Measurements from ENCODE around the gene C16orf54.
"Not testable (repeated sequence)": the region's sequence is repeated elsewhere in the genome, so short reads cannot be mapped to it uniquely, and the experiment has no call there.

The C16orf54 gene

GRCh38 chr16:29726845-29727377 lies 18.9 kb downstream of the C16orf54 start:
- Histone ChIP-seq H3K4ac (ENCODE audit: low read depth, low read length) (no peak overlapping the region), H3K79me1 (ENCODE audit: low read length) (no peaks in the 10 kb centered on the region), H2AK5ac (ENCODE audit: low read length) (no peak overlapping the region), H3K27ac (ENCODE audit: low read depth, low read length) (no peak overlapping the region), H4K8ac (ENCODE audit: low read depth, low read length) (no peak overlapping the region), H3K9me3 (ENCODE audit: insufficient read depth, low read depth, low read length) (no peaks in the 10 kb centered on the region), H3K27me3 (ENCODE audit: insufficient read depth, low read length) (no peaks in the 10 kb centered on the region), H3K18ac (ENCODE audit: low read length) (no peak overlapping the region), H3K4me2 (ENCODE audit: low read length) (no peak overlapping the region), H2BK120ac (ENCODE audit: insufficient read depth, low read length, poor library complexity) (no peak overlapping the region), H4K91ac (ENCODE audit: low read depth, low read length) (no peak overlapping the region), H3K4me3 (ENCODE audit: low read depth, low read length) (no peak overlapping the region), H2BK12ac (ENCODE audit: low read length) (no peak overlapping the region), H3K4me1 (ENCODE audit: control insufficient read depth in 1 of 2, insufficient read depth in 2 of 2, low read length in 2 of 2) (no peaks in the 10 kb centered on the region), H2BK5ac (ENCODE audit: low read depth, low read length, poor library complexity) (no peak overlapping the region), H3K9ac (ENCODE audit: low read length) (no peak overlapping the region), H4K12ac (ENCODE audit: low read depth, low read length) (no peak overlapping the region), H3K23ac (ENCODE audit: low read length) (no peak overlapping the region), H3K79me2 (ENCODE audit: control insufficient read depth, insufficient read depth, low read length, poor library complexity) (no peaks in the 10 kb centered on the region), H3K14ac (ENCODE audit: low read length) (no peak overlapping the region), H3K36me3 (ENCODE audit: control insufficient read depth in 1 of 2, insufficient read depth in 2 of 2, low read length in 2 of 2) (no peaks in the 10 kb centered on the region), H2AFZ (ENCODE audit: insufficient read depth, low read length, poor library complexity) (peak overlapping the region; percentile 35)
- no peak for DNase-seq
- WGBS (ENCODE audit: extremely low coverage, insufficient coverage, insufficient read length), result no CpG with 5 or more reads among the region's 9 CpGs

- H3K27me3 ChIP-seq (ENCODE audit: insufficient read depth, low read length); H3K79me2 ChIP-seq (ENCODE audit: control insufficient read depth, insufficient read depth, low read length, poor library complexity); H4K12ac ChIP-seq (ENCODE audit: low read depth, low read length); H3K14ac ChIP-seq (ENCODE audit: low read length); H2BK5ac ChIP-seq (ENCODE audit: low read depth, low read length, poor library complexity); H3K4me3 ChIP-seq (ENCODE audit: low read depth, low read length); H3K23ac ChIP-seq (ENCODE audit: low read length); H2BK12ac ChIP-seq (ENCODE audit: low read length); H3K4me1 ChIP-seq (ENCODE audit: control insufficient read depth in 1 of 2, insufficient read depth in 2 of 2, low read length in 2 of 2); H4K8ac ChIP-seq (ENCODE audit: low read depth, low read length); H3K9me3 ChIP-seq (ENCODE audit: insufficient read depth, low read depth, low read length); H3K27ac ChIP-seq (ENCODE audit: low read depth, low read length); H3K79me1 ChIP-seq (ENCODE audit: low read length); H2AK5ac ChIP-seq (ENCODE audit: low read length); H3K36me3 ChIP-seq (ENCODE audit: control insufficient read depth in 1 of 2, insufficient read depth in 2 of 2, low read length in 2 of 2); H3K9ac ChIP-seq (ENCODE audit: low read length); H4K91ac ChIP-seq (ENCODE audit: low read depth, low read length); H3K18ac ChIP-seq (ENCODE audit: low read length); H2BK120ac ChIP-seq (ENCODE audit: insufficient read depth, low read length, poor library complexity); H3K4ac ChIP-seq (ENCODE audit: low read depth, low read length); H3K4me2 ChIP-seq (ENCODE audit: low read length): not testable (repeated sequence)
- WGBS (ENCODE audit: extremely low coverage, insufficient coverage, insufficient read length), result no CpG with 5 or more reads among the region's 24 CpGs
- peak; percentile 59 to 80 for DNase-seq
- peak overlapping the region; percentile 81 for H2AFZ ChIP-seq (ENCODE audit: insufficient read depth, low read length, poor library complexity)
Observed at GRCh38 chr16:29721167-29721879, 24.5 kb downstream of the C16orf54 start.

- Histone ChIP-seq H4K8ac (ENCODE audit: low read depth, low read length) (no peak overlapping the region), H4K91ac (ENCODE audit: low read depth, low read length) (no peak overlapping the region), H2BK12ac (ENCODE audit: low read length) (no peak overlapping the region), H3K36me3 (ENCODE audit: control insufficient read depth in 1 of 2, insufficient read depth in 2 of 2, low read length in 2 of 2) (no peaks in the 10 kb centered on the region), H2AK5ac (ENCODE audit: low read length) (no peak overlapping the region), H2BK5ac (ENCODE audit: low read depth, low read length, poor library complexity) (no peak overlapping the region), H3K4me1 (ENCODE audit: control insufficient read depth in 1 of 2, insufficient read depth in 2 of 2, low read length in 2 of 2) (no peaks in the 10 kb centered on the region), H3K23ac (ENCODE audit: low read length) (no peak overlapping the region), H3K27ac (ENCODE audit: low read depth, low read length) (no peak overlapping the region), H3K14ac (ENCODE audit: low read length) (no peak overlapping the region), H3K9me3 (ENCODE audit: insufficient read depth, low read depth, low read length) (no peaks in the 10 kb centered on the region), H3K79me1 (ENCODE audit: low read length) (no peaks in the 10 kb centered on the region), H3K4me3 (ENCODE audit: low read depth, low read length) (no peak overlapping the region), H3K79me2 (ENCODE audit: control insufficient read depth, insufficient read depth, low read length, poor library complexity) (no peaks in the 10 kb centered on the region), H3K18ac (ENCODE audit: low read length) (no peak overlapping the region), H3K4me2 (ENCODE audit: low read length) (no peak overlapping the region), H4K12ac (ENCODE audit: low read depth, low read length) (no peak overlapping the region), H3K27me3 (ENCODE audit: insufficient read depth, low read length) (no peaks in the 10 kb centered on the region), H3K4ac (ENCODE audit: low read depth, low read length) (no peak overlapping the region), H3K9ac (ENCODE audit: low read length) (no peak overlapping the region), H2AFZ (ENCODE audit: insufficient read depth, low read length, poor library complexity) (no peak overlapping the region), H2BK120ac (ENCODE audit: insufficient read depth, low read length, poor library complexity) (no peak overlapping the region)
- peak in 1 of 2 donors; percentile 38 for DNase-seq
- WGBS (ENCODE audit: extremely low coverage, insufficient coverage, insufficient read length), result no CpG with 5 or more reads among the region's 5 CpGs
Observed at GRCh38 chr16:29720703-29721102, 25.1 kb downstream of the C16orf54 start.

GRCh38 chr16:29719063-29719462 lies 26.7 kb downstream of the C16orf54 start:
- H4K12ac ChIP-seq (ENCODE audit: low read depth, low read length), result no peak overlapping the region
- H3K27me3 ChIP-seq (ENCODE audit: insufficient read depth, low read length), result no peaks in the 10 kb centered on the region
- no peak overlapping the region for H3K23ac ChIP-seq (ENCODE audit: low read length)
- no peak overlapping the region for H2AFZ ChIP-seq (ENCODE audit: insufficient read depth, low read length, poor library complexity)
- no peak overlapping the region for H3K4ac ChIP-seq (ENCODE audit: low read depth, low read length)
- H3K4me2 ChIP-seq (ENCODE audit: low read length), result no peak overlapping the region
- H3K79me2 ChIP-seq (ENCODE audit: control insufficient read depth, insufficient read depth, low read length, poor library complexity), result no peaks in the 10 kb centered on the region
- H3K4me3 ChIP-seq (ENCODE audit: low read depth, low read length), result no peak overlapping the region
- no peak for DNase-seq
- H3K9me3 ChIP-seq (ENCODE audit: insufficient read depth, low read depth, low read length), result no peaks in the 10 kb centered on the region
- no peak overlapping the region for H3K27ac ChIP-seq (ENCODE audit: low read depth, low read length)
- no peak overlapping the region for H3K18ac ChIP-seq (ENCODE audit: low read length)
- no peak overlapping the region for H2BK5ac ChIP-seq (ENCODE audit: low read depth, low read length, poor library complexity)
- no peak overlapping the region for H3K9ac ChIP-seq (ENCODE audit: low read length)
- H3K79me1 ChIP-seq (ENCODE audit: low read length), result no peaks in the 10 kb centered on the region
- no peak overlapping the region for H3K14ac ChIP-seq (ENCODE audit: low read length)
- H2AK5ac ChIP-seq (ENCODE audit: low read length), result no peak overlapping the region
- no peaks in the 10 kb centered on the region for H3K36me3 ChIP-seq (ENCODE audit: control insufficient read depth in 1 of 2, insufficient read depth in 2 of 2, low read length in 2 of 2)
- no peak overlapping the region for H4K91ac ChIP-seq (ENCODE audit: low read depth, low read length)
- no peak overlapping the region for H2BK120ac ChIP-seq (ENCODE audit: insufficient read depth, low read length, poor library complexity)
- H2BK12ac ChIP-seq (ENCODE audit: low read length), result no peak overlapping the region
- H4K8ac ChIP-seq (ENCODE audit: low read depth, low read length), result no peak overlapping the region
- no peaks in the 10 kb centered on the region for H3K4me1 ChIP-seq (ENCODE audit: control insufficient read depth in 1 of 2, insufficient read depth in 2 of 2, low read length in 2 of 2)
- no CpG with 5 or more reads among the region's 4 CpGs for WGBS (ENCODE audit: extremely low coverage, insufficient coverage, insufficient read length)
